TTC549 (cell line): ENCODE results near the gene ARMH4.

Experiments
- FAIRE-seq: peaks from 2 replicates; lab custom pipeline; 2012; peaks lifted over from hg19 to GRCh38; lab: Jason Lieb, UNC

Gene ARMH4

DNA sequence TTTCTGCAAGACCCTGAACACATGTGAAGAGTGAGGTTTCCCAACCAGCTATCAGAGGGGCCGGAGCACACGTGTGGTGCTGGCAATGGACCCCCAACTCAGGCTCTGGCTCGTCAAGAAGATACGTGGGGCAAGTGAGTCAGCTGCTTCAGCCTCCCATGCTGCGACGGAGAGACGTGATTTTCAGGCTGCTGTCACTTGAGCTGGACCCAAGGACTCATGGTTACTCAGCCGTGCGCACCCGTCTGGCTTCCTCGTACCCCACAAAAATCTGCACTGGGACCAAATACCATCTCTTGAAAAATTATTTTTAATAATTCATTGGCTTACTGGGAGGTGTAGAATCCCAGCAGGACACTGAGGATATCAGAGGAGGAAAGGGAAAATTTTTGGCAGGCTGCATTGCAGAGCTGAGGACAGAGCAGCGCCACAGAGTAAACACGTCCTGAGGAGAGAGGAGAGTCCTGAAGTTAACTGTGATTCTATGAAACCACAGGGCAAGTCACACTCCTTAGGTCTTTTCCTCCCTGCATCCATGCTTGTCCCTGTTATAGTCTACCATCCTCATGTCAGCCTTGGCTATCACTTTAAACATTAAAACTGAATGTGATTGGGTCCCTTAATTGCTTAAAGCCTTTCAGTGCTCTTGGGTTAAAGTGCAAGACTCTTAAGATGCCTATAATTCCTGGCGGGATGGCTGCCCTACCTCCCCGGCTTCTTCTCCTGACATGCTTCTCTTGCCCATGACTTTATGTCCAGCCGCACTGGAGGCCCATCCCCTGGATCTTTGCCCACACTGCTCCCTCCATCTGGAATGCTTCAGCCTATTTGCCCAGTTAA, 190.8 kb downstream of the ARMH4 start:
- no peak for FAIRE-seq

DNA sequence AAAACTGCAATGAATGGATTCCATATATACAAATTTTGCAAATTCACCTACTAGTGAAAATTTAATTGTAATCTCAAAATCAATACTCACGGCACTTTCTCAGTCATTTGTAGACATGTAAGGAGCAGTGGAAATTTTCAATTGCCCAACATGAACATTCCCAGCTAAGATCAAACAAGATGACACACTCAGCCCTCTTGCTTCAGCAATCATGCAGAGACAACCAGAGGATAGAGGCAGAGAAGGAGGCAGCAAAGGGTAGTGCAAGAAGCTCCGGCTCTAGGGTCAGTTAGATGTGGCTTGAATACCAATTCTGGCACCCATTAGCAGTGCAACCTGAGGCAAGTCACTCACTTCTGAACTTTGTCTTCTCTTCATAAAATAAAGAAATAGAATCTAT, 194.6 kb downstream of the ARMH4 start:
- no peak for FAIRE-seq
